VCaP (cell line): ENCODE results near the gene PPM1N.

Source experiments
- H3K27ac ChIP-seq: fragments of 450-650 bp; 2 replicates; pipeline ENCODE4 v1.5.1; 2017
- TF ChIP-seq, protein P1 (sequence below): fragments of 450-650 bp; conservative IDR thresholded peaks from 2 replicates; pipeline ENCODE4 v1.5.1; 2017; ENCODE audit warnings: mild to moderate bottlenecking, moderate library complexity

Gene PPM1N

DNA sequence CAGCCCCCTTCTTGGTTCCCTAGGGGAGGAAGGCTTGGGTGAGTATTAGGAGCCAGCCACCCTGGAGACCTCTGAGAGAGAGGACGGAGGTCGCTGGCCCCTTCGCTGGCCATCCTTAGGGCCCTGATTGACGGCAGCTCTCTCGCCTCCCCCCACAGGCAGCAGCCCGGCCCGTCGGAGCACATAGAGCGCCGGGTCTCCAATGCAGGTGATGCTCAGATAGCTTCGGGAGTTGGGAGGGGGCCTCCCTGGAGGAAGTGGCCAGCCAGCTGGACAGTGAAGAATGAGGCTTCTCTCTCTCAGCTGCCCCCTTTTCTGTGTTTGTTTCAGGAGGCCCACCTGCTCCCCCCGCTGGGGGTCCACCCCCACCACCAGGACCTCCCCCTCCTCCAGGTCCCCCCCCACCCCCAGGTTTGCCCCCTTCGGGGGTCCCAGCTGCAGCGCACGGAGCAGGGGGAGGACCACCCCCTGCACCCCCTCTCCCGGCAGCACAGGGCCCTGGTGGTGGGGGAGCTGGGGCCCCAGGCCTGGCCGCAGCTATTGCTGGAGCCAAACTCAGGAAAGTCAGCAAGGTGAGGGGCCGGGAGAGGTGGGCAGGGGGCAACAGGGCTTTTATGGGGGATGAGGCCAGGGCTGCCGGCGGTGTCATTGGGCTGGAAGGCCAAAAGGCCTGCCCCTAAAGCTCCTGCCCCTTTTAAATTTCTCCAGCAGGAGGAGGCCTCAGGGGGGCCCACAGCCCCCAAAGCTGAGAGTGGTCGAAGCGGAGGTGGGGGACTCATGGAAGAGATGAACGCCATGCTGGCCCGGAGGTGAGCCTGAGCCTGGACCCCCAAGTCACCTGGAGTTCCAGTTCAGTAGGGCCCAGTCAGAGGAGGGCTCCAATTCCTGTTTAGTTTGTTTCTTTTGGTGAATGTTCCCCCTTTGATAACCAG, 24.0 kb downstream of the PPM1N start:
- no peak overlapping the region for H3K27ac ChIP-seq
- TF ChIP-seq, protein P1, sequence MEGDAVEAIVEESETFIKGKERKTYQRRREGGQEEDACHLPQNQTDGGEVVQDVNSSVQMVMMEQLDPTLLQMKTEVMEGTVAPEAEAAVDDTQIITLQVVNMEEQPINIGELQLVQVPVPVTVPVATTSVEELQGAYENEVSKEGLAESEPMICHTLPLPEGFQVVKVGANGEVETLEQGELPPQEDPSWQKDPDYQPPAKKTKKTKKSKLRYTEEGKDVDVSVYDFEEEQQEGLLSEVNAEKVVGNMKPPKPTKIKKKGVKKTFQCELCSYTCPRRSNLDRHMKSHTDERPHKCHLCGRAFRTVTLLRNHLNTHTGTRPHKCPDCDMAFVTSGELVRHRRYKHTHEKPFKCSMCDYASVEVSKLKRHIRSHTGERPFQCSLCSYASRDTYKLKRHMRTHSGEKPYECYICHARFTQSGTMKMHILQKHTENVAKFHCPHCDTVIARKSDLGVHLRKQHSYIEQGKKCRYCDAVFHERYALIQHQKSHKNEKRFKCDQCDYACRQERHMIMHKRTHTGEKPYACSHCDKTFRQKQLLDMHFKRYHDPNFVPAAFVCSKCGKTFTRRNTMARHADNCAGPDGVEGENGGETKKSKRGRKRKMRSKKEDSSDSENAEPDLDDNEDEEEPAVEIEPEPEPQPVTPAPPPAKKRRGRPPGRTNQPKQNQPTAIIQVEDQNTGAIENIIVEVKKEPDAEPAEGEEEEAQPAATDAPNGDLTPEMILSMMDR = no peak

DNA sequence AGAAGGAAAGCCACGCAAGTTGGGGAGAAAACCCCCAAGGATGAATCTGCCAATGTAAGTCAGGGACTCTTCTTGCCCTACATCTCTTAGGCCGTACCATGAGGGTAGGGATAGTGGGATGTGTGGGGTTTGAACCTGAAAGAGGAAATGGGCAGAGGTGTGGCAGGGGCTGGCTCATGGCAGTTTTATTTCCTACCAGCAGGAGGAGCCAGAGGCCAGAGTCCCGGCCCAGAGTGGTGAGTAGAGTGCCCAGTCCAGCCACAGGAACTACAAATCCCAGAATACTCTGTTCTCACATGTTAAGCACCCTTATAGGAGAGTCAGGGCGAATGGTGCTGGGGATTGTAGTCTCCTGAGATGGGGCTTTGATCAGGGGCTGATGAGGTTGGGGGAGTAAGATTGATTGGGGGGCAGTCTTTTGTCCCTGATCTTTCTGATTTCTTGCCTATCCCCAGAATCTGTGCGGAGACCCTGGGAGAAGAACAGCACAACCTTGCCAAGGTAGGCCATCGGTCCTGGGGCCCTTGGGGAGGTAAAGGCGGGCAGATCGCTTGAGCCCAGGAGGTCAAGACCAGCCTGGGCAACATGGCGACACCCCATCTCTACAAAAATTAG, 25.5 kb downstream of the PPM1N start:
- H3K27ac ChIP-seq = peak overlapping the region; percentile 35
- TF ChIP-seq, protein P1 = peak; percentile 99

DNA sequence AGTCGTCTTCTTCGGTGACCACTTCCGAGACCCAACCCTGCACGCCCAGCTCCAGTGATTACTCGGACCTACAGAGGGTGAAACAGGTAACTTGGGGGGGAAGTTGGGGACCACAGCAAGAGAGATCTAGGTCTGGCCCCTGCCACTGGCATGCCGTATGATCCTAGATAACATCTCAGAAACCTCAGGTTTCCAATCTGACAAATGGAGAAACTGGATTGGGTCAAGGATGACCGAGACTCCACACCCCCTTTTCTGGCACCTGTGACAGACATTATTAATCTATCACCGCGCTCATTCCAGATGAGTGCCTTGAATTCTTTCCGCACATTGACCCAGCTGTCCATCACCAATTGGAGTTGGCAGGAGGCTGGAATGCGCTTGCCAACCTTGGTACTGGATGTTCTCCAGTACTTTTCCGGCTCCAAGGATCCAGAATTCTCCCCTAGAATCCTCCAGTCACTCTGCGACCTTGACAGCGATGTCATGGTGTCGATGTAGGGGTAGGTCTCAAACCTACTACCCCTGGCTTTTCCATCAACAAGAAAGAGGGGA, 26.4 kb downstream of the PPM1N start:
- TF ChIP-seq, protein P1 = no peak
- H3K27ac ChIP-seq = peak overlapping the region; percentile 35

DNA sequence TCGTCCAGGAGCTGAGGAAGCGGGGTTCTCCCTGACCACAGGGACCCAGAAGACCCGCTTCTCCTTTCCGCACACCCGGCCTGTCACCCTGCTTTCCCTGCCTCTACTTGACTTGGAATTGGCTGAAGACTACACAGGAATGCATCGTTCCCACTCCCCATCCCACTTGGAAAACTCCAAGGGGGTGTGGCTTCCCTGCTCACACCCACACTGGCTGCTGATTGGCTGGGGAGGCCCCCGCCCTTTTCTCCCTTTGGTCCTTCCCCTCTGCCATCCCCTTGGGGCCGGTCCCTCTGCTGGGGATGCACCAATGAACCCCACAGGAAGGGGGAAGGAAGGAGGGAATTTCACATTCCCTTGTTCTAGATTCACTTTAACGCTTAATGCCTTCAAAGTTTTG, 27.9 kb downstream of the PPM1N start:
- TF ChIP-seq, protein P1 = no peak
- H3K27ac ChIP-seq = no peak overlapping the region; the same call in 1 of the 2 replicates

DNA sequence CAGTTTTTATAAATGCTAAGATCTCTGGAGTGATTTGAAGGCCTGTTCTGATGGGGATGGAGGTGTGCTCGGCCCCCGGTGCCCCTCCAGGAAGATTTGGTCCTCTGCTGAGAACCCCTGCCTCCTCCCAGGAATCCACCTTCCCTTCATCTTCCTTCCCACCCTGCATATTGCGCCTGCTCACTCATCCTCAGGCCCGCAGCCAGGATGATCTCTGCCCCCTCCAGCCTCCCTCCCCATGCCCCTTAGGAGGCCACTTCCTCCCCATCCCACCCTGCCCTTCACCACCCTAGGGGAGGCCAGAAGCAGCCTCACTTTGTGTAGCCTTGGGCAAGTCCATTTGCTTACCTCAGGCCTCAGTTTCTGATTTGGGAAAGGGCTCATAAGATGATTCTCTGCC, 28.7 kb downstream of the PPM1N start:
- TF ChIP-seq, protein P1 = no peak
- H3K27ac ChIP-seq = no peak overlapping the region

DNA sequence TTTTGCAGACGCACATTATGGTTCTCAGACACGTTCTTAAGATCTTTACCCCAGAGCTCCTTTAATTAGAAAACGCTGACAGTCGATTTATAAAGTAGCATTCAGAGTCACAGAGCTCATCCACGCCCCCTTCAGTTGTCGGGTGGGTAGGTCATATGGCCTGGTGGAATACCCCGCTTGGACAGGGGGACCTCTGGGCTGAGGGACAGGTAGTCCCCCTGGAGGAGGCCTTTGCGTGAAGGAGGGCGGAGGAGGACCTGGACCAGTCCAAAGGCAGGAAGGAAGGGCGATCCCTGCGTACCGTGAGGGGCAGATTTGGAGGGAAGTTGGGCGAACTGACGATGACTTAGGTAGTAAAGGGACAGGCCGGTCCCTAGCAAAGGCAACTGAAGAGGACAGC, 29.5 kb downstream of the PPM1N start:
- H3K27ac ChIP-seq = no peak overlapping the region
- TF ChIP-seq, protein P1 = no peak

DNA sequence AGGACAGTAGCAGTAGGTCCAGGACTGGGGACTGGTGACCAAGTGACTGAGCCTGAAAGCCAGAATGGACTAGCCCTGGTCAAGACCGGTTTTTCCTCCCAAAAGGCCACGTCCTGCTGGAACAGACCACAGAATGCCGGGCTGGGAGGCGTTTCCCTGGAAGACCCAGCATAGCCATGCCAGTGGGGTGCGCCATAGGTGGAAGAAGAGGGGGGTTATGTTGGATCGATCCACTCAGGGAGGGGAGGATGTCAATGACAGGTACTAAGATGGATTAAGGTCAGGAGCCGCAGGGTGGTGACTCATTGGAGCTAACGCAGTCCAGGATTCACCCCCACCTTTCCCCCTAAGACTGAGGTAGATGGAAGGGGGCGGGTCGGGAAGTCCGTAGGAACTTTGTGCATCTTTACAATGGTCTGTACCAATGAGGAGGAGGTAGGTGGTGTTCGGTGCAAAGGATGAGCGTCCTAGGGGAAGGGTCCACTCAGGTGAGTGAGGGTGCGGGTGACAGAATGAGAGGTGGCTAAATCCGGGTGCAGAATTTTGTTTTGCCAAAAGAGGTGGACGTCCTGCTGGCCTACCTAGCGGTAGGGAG, 30.0 kb downstream of the PPM1N start:
- H3K27ac ChIP-seq = no peak overlapping the region
- TF ChIP-seq, protein P1 = no peak
